Mesenchymal stem cell (in vitro differentiated cells and primary cell): ENCODE data around the gene STEAP4.

ENCODE experiments used
- DNase-seq: peaks from one replicate; pipeline ENCODE4 v3.0.0-alpha.2; 2013
- H2AFZ ChIP-seq: one replicate; pipeline ENCODE4 v1.6.1; 2013; ENCODE audit warnings: low read depth, mild to moderate bottlenecking, control low read depth, inconsistent platforms, low read length, moderate library complexity
- H2AK5ac ChIP-seq: 2 replicates; pipeline ENCODE4 v1.6.1; 2013; ENCODE audit warnings: low read length, moderate library complexity, mild to moderate bottlenecking, inconsistent platforms; ENCODE audit not compliant: severe bottlenecking
- H2BK120ac ChIP-seq: one replicate; pipeline ENCODE4 v1.6.1; 2013; ENCODE audit warnings: low read depth, mild to moderate bottlenecking, inconsistent platforms, low read length, moderate library complexity
- H2BK12ac ChIP-seq, 2 experiments: one replicate each; pipeline ENCODE4 v1.6.1; 2013; ENCODE audit warnings: inconsistent platforms in 2 of 2, low read length in 2 of 2, mild to moderate bottlenecking in 2 of 2, moderate library complexity in 2 of 2, control low read depth in 1 of 2
- H2BK15ac ChIP-seq: one replicate; pipeline ENCODE4 v1.6.1; 2013; ENCODE audit warnings: mild to moderate bottlenecking, low read depth, inconsistent platforms; ENCODE audit not compliant: poor library complexity, severe bottlenecking
- H2BK5ac ChIP-seq: 2 replicates; pipeline ENCODE4 v1.6.1; 2013; ENCODE audit warnings: low read depth, mild to moderate bottlenecking, low read length, control low read depth, inconsistent platforms; ENCODE audit not compliant: poor library complexity, severe bottlenecking
- H3K14ac ChIP-seq, 2 experiments: one replicate each; pipeline ENCODE4 v1.6.1; 2013; ENCODE audit warnings: inconsistent platforms in 2 of 2, low read length in 2 of 2, control low read depth in 1 of 2, mild to moderate bottlenecking in 1 of 2, moderate library complexity in 1 of 2
- H3K18ac ChIP-seq, 2 experiments: one replicate each; pipeline ENCODE4 v1.6.1; 2013; ENCODE audit warnings: inconsistent platforms in 2 of 2, low read length in 2 of 2, control low read depth in 1 of 2, low read depth in 1 of 2, mild to moderate bottlenecking in 1 of 2
- H3K23ac ChIP-seq, 2 experiments: one replicate each; pipeline ENCODE4 v1.6.1; 2013; ENCODE audit warnings: inconsistent platforms in 2 of 2, low read length in 2 of 2, mild to moderate bottlenecking in 2 of 2, moderate library complexity in 2 of 2, control low read depth in 1 of 2
- H3K27ac ChIP-seq: 2 replicates; pipeline ENCODE4 v1.5.1; 2013; ENCODE audit warnings: mild to moderate bottlenecking, moderate library complexity, low read length, control low read depth, inconsistent platforms; ENCODE audit not compliant: poor library complexity, severe bottlenecking
- H3K27me3 ChIP-seq, 2 experiments: 2 replicates each; pipeline versions ENCODE4 v1.6.1 to v1.7.0; 2013; ENCODE audit warnings: low read length in 2 of 2, mild to moderate bottlenecking in 2 of 2, moderate library complexity in 2 of 2, control low read depth in 1 of 2, inconsistent platforms in 1 of 2; ENCODE audit not compliant: control insufficient read depth in 1 of 2, insufficient read depth in 1 of 2
- H3K36me3 ChIP-seq, 2 experiments: 2 replicates each; pipeline versions ENCODE4 v1.6.1 to v1.7.0; 2013; ENCODE audit warnings: low read length in 2 of 2, control low read depth in 1 of 2, inconsistent platforms in 1 of 2, low read depth in 1 of 2, mild to moderate bottlenecking in 1 of 2; ENCODE audit not compliant: insufficient read depth in 2 of 2, control insufficient read depth in 1 of 2
- H3K4ac ChIP-seq, 2 experiments: one replicate each; pipeline ENCODE4 v1.6.1; 2013; ENCODE audit warnings: inconsistent platforms in 2 of 2, low read length in 2 of 2, mild to moderate bottlenecking in 2 of 2, moderate library complexity in 2 of 2, control low read depth in 1 of 2, low read depth in 1 of 2
- H3K4me1 ChIP-seq: 2 replicates; pipeline ENCODE4 v1.6.1; 2013; ENCODE audit warnings: low read depth, low read length, control low read depth; ENCODE audit not compliant: control insufficient read depth, insufficient read depth
- H3K4me2 ChIP-seq: 2 replicates; pipeline ENCODE4 v1.6.1; 2013; ENCODE audit warnings: low read length, mild to moderate bottlenecking, inconsistent platforms; ENCODE audit not compliant: poor library complexity, severe bottlenecking
- H3K4me3 ChIP-seq, 2 experiments: 2 replicates each; pipeline versions ENCODE4 v1.5.1 to v1.7.0; 2013; ENCODE audit warnings: low read length in 2 of 2, mild to moderate bottlenecking in 2 of 2, control low read depth in 1 of 2, low read depth in 1 of 2; ENCODE audit not compliant: insufficient read depth in 1 of 2
- H3K79me1 ChIP-seq: replicated peaks from 2 replicates; pipeline ENCODE4 v1.6.1; 2013; ENCODE audit warnings: mild to moderate bottlenecking, control low read depth, low read length, inconsistent platforms; ENCODE audit not compliant: poor library complexity, severe bottlenecking
- H3K9ac ChIP-seq: 2 replicates; pipeline ENCODE4 v1.7.0; 2013; ENCODE audit warnings: mild to moderate bottlenecking, low read length, moderate library complexity
- H3K9me3 ChIP-seq: 2 replicates; pipeline ENCODE4 v1.7.0; 2013; ENCODE audit warnings: mild to moderate bottlenecking, low read length; ENCODE audit not compliant: control insufficient read depth
- H4K8ac ChIP-seq: one replicate; pipeline ENCODE4 v1.6.1; 2013; ENCODE audit warnings: inconsistent platforms, mild to moderate bottlenecking, low read length, moderate library complexity
- H4K91ac ChIP-seq: one replicate; pipeline ENCODE4 v1.6.1; 2013; ENCODE audit warnings: mild to moderate bottlenecking, low read length, inconsistent platforms
- WGBS: methylation state at CpG from one replicate; pipeline ENCODE4 v1.1.7; 2013; ENCODE audit warnings: mixed read lengths; 5-methylcytosine and 5-hydroxymethylcytosine counted together

STEAP4 gene

GRCh38 chr7:88315522-88315921 is 8.8 kb upstream of the STEAP4 start:
- Histone ChIP-seq H3K18ac (no peak overlapping the region), H3K4me2 (no peak overlapping the region), H3K4me3 (no peak overlapping the region), H2BK5ac (no peak overlapping the region), H3K14ac (no peak overlapping the region), H3K27me3 (no peaks in the 10 kb centered on the region), H2BK120ac (no peak overlapping the region), H2BK15ac (no peak overlapping the region), H3K9ac (no peak overlapping the region), H4K91ac (no peak overlapping the region), H3K9me3 (no peaks in the 10 kb centered on the region), H4K8ac (no peak overlapping the region), H3K79me1 (no peaks in the 10 kb centered on the region), H2AK5ac (no peak overlapping the region), H3K27ac (no peak overlapping the region), H3K36me3 (no peaks in the 10 kb centered on the region), H2BK12ac (no peak overlapping the region), H3K4ac (no peak overlapping the region), H3K4me1 (no peaks in the 10 kb centered on the region), H2AFZ (no peak overlapping the region), H3K23ac (no peak overlapping the region)
- no peak for DNase-seq
- 87% methylated on average over 2 of the region's 2 CpGs for WGBS

GRCh38 chr7:88314061-88314491 is 7.4 kb upstream of the STEAP4 start:
- Histone ChIP-seq H2AK5ac (no peak overlapping the region), H3K36me3 (no peaks in the 10 kb centered on the region), H3K4me1 (no peaks in the 10 kb centered on the region), H3K4me2 (no peak overlapping the region), H3K79me1 (no peaks in the 10 kb centered on the region), H3K18ac (no peak overlapping the region), H3K27me3 (no peaks in the 10 kb centered on the region), H2BK120ac (no peak overlapping the region), H4K8ac (no peak overlapping the region), H3K27ac (no peak overlapping the region), H4K91ac (no peak overlapping the region), H3K4me3 (no peak overlapping the region), H3K14ac (no peak overlapping the region), H3K23ac (no peak overlapping the region), H3K9me3 (no peaks in the 10 kb centered on the region), H2BK15ac (no peak overlapping the region), H2AFZ (no peak overlapping the region), H3K4ac (no peak overlapping the region), H3K9ac (no peak overlapping the region), H2BK12ac (no peak overlapping the region), H2BK5ac (no peak overlapping the region)
- WGBS, result 0% methylated on average over 1 of the region's 4 CpGs
- DNase-seq, result no peak

GRCh38 chr7:88312061-88312663 is 5.5 kb upstream of the STEAP4 start:
- no peak for DNase-seq
- Histone ChIP-seq H2BK5ac (no peak overlapping the region), H3K4me3 (no peak overlapping the region), H4K8ac (no peak overlapping the region), H2AK5ac (no peak overlapping the region), H2BK15ac (no peak overlapping the region), H3K4ac (no peak overlapping the region), H3K27me3 (peaks cover 0 to 1% of the 10 kb centered on the region in 2 experiments), H3K9ac (peak overlapping the region; percentile 56), H2BK12ac (no peak overlapping the region), H3K4me2 (no peak overlapping the region), H3K27ac (no peak overlapping the region), H3K4me1 (no peaks in the 10 kb centered on the region), H2AFZ (no peak overlapping the region), H3K9me3 (no peaks in the 10 kb centered on the region), H3K23ac (no peak overlapping the region), H3K79me1 (no peaks in the 10 kb centered on the region), H4K91ac (no peak overlapping the region), H2BK120ac (no peak overlapping the region), H3K36me3 (no peaks in the 10 kb centered on the region), H3K14ac (no peak overlapping the region), H3K18ac (no peak overlapping the region)
- 87% methylated on average over 3 of the region's 3 CpGs for WGBS

- H3K18ac ChIP-seq, result no peak overlapping the region
- H3K4ac ChIP-seq, result no peak overlapping the region
- no peak overlapping the region for H3K23ac ChIP-seq
- no peaks in the 10 kb centered on the region for H3K79me1 ChIP-seq
- H2BK120ac ChIP-seq, result no peak overlapping the region
- no peak overlapping the region for H2AFZ ChIP-seq
- no CpG with 5 or more reads among the region's 1 CpG for WGBS
- H3K4me2 ChIP-seq, result no peak overlapping the region
- no peaks in the 10 kb centered on the region for H3K36me3 ChIP-seq
- no peak overlapping the region for H3K14ac ChIP-seq
- no peak overlapping the region for H3K27ac ChIP-seq
- peaks cover 3% of the 10 kb centered on the region for H3K4me1 ChIP-seq
- H3K27me3 ChIP-seq, result peaks cover 0 to 6% of the 10 kb centered on the region in 2 experiments
- DNase-seq, result no peak
- H2BK12ac ChIP-seq, result no peak overlapping the region
- H2AK5ac ChIP-seq, result no peak overlapping the region
- no peak overlapping the region for H3K4me3 ChIP-seq
- no peaks in the 10 kb centered on the region for H3K9me3 ChIP-seq
- H2BK5ac ChIP-seq, result no peak overlapping the region
- H2BK15ac ChIP-seq, result no peak overlapping the region
- H4K91ac ChIP-seq, result no peak overlapping the region
- no peak overlapping the region for H4K8ac ChIP-seq
- peak overlapping the region; percentile 56 for H3K9ac ChIP-seq
These were observed 5.0 kb upstream of the STEAP4 start for GRCh38 chr7:88311675-88312036.
